Right renal pelvis (tissue), 4 donors: ENCODE data around the gene ITPKA. TPM values are rescaled to one million over a fixed set of nuclear protein-coding genes. Genes with fewer than 3 reads are reported as not detected.
"Not testable (repeated sequence)": the region's sequence is repeated elsewhere in the genome, so short reads cannot be mapped to it uniquely, and the experiment has no call there.

Experiments used
- DNase-seq, 4 donors: peaks; one replicate each; pipeline ENCODE4 v3.0.0-alpha.2; 2013; ENCODE audit warnings: low read depth in 4 of 4, low spot score in 3 of 4, missing footprints in 1 of 4
- polyA plus RNA-seq, 4 donors: library from polyadenylated mRNA; unstranded; fragments of 120-200 nt; gene quantifications; one replicate each; pipeline ENCODE4 v1.2.1, GENCODE V29; 2013; ENCODE audit not compliant: insufficient read length in 4 of 4

The ITPKA gene
- polyA plus RNA-seq, result under 1 TPM; 0.19 to 0.69 (median 0.45) TPM

GRCh38 chr15:41493205-41493901, at the start of gene ITPKA:
ITPKA (plus strand) TSS chr15:41493874; CDS start chr15:41493928, 54 bp downstream.
- DNase-seq, result no peak

DNA sequence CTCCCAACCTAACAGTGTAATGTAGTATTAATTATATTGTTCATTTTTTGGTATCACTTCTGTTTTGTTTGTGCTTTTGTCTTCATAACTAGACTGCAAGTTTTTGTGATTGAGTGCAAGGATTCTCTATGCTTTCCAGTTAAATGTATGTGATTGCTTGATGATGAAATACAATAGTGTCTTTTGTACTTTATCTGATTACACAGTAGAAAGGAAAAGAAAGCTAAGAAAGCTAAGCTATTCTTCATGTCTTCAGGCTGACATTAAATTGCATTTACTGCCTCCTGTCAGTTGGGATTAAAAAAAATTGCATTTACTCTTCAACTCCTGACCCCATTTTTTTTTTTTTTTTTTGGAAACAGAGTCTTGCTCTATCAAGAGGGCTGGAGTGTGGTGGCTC, 48.3 kb upstream of the ITPKA start:
- DNase-seq, result no peak

GRCh38 chr15:41462084-41462795, 31.4 kb upstream of the ITPKA start:
- DNase-seq, result no peak

DNA sequence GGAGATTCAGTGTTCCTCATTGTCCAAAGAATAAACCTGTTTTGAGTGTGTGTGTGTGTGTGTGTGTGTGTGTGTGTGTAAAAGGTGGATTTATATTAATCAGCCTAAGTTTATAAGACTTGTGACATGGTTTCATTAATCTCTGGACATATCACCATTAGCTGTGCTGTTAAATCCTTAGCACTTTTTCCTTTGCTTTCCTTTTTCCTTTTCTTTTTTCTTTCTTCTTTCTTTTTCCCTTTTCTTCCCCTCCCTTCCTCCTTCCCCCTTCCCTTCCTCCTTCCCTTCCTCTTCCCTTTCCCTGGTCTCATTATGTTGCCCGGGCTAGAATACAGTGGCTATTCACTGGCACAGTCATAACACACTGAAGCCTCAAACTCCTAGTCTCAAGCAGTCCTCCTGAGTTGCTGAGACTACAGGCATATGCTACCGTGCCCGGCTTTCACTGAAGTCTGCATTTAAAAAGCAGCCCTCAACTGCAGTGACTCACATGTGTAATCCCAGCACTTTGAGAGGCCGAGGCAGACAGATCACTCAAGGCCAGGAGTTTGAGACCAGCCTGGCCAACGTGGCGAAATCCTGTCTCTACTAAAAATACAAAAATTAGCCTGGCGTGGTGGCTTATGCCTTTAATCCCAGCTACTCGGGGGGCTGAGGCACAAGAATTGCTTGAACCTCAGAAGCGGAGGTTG, 28.6 kb upstream of the ITPKA start:
- DNase-seq, result no peak

- DNase-seq, result peak in 3 of 4 donors; percentile 4 to 30 (median 23)
Measured at GRCh38 chr15:41465822-41466421, 27.8 kb upstream of the ITPKA start.

- DNase-seq, result no peak
Measured at GRCh38 chr15:41466711-41467110, 27.0 kb upstream of the ITPKA start.

GRCh38 chr15:41469644-41470043, 24.0 kb upstream of the ITPKA start:
- DNase-seq, result not testable (repeated sequence)

DNA sequence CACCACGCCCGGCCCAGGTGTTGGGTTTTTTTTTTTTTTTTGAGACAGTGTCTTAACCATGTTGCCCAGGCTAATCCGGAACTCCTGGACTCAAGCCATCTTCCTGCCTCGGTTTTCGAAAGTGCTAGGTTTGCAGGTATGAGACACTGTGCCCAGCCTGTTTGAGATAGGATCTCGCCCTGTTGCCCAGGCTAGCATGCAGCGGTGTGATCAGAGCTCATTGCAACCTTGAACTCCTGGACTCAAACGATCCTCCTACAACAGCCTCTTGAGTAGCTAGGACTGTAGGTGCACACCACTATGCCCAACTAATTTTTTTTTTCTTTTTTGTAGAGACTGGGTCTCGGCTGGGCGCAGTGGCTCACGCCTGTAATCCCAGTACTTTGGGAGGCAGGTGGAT, 20.3 kb upstream of the ITPKA start:
- no peak for DNase-seq

GRCh38 chr15:41474436-41474835, 19.2 kb upstream of the ITPKA start:
- DNase-seq, result no peak

- no peak for DNase-seq
Measured at GRCh38 chr15:41474941-41475340, 18.7 kb upstream of the ITPKA start.

- no peak for DNase-seq
Measured at GRCh38 chr15:41476416-41477048, 17.1 kb upstream of the ITPKA start.

DNA sequence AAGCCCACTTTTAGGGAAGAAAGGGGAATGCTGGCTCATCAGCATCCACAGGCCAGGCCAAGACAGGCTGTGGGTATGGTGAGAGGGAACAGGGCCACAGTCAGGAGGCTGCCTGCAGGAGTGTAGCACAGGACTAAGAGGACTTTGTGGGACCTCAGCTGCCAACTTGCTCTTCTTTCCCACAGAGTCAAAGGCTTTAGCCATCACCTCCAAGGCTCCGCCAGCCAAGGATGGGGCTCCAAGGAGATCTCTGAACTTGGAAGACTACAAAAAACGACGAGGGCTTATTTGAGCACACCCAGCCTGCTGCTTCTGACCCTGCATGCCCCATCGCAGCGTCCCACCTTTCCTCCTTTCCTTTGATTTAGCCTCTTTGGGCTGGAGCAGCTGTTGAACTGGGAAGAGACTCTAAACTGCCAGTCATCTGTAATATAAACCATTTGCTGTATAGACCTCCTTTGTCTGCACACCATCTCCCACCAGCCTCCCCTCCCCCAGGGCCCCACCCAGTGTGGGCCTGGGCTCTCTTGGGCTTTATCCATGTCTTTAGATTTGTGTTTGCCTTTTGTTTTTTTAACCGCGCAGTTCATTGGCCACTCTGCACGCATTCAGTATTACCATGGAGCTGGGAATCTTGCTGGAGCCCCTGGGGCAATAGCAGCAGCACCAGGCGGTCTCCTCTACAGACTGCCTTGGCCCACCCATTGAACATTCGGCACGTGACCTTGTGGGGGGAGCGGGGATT, 13.1 kb upstream of the ITPKA start:
- DNase-seq, result no peak

DNA sequence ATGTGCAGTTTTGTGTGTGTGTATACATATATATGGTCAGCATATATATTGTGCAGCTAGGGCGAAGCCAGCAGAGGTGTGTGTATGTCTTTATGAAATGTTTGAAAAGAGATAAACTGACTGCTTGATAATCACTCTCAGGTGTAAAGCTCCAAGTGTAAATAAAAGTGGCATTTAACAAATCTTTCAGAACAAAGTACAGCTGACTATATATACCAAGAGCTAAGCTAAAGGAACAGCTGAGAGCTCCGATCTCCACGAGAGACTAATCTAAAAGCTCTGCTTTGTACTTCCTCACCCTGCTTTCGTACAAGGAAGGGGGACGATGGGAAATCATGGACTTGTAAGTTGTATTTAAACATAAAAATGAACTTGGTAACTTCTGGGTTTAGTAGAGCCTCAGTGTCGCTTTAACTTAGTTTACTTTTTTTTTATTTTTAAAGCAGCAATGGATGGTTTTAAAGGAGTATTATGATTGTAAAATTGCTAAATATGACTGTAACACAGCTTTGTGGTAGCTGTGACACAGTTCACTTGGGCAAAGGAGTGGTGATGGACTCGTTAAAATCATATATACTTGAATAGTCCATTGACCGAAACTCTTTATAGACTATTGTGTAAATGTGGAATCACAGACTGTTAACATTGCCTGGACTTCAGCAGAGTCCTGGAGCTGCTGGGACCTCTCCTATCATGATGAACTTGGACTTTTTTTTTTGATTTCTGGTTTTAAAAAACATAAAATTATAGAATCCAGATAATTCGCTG, 11.4 kb upstream of the ITPKA start:
- DNase-seq, result no peak

DNA sequence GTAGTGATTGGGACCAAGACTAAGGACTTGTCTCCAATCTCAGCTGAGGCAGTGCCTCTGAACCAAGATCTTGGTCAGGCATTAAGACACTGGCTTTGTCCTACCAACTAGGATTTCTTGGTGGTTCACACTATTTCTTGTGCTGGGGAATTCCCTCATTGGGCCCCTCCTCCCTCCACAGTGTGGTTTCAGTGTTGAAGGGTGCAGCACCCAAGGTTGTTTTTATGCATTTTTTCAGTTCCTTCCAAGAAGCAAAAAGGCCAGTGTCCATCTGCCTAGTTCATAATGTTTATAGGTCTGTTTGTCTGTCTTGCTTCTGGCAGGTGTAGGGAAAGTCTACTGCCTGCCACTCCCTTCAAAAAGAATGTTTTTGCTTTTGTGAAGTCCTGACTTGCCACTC, 10.6 kb upstream of the ITPKA start:
- no peak for DNase-seq

- no peak for DNase-seq
Measured at GRCh38 chr15:41483519-41483918, 10.2 kb upstream of the ITPKA start.

- DNase-seq, result no peak
Measured at GRCh38 chr15:41484937-41485625, 8.6 kb upstream of the ITPKA start.

DNA sequence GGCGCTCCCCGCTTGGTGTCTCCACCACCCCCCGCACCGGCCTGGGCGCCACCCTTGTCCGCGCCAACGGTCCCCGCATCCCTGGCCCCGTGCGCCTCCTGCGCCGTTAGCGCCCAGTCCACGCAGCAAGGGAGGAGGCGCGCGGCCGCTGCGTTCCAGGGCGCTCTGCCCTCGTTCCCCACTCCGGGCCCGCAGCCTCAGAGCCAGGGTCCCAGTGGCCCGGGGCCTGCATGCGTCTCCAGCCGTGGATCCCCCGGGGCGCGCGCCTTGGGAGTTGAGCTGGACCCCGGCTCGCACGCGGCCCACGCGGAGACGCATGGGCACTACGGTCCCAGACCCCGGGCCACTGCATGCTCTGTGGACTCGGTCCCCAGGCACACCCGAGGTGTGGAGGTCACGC, 7.4 kb upstream of the ITPKA start:
- DNase-seq, result no peak

GRCh38 chr15:41487381-41487780, 6.3 kb upstream of the ITPKA start:
- no peak for DNase-seq

- no peak for DNase-seq
Measured at GRCh38 chr15:41487802-41488201, 5.9 kb upstream of the ITPKA start.
